ENCODE measurements around the gene MED13L.

DNA sequence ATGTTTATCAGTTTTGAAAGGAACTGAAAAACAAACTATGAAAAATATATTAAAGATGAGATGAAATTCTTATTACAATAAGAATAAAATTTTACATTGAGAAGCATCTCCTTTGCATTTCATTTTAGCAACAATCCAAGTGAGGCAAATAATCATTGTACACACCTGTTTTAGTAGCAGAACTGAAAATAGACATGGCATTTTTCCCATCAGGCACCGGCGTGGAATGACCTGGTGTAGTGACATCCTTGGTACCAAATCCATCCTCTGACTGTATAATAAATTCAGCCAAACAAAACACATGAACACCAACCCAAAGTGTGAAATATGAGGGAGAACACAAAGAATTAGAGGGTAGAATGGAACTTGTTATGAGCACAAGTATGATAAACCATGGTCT is 271.4 kb downstream of the MED13L start:
- TF ChIP-seq, protein P1, sequence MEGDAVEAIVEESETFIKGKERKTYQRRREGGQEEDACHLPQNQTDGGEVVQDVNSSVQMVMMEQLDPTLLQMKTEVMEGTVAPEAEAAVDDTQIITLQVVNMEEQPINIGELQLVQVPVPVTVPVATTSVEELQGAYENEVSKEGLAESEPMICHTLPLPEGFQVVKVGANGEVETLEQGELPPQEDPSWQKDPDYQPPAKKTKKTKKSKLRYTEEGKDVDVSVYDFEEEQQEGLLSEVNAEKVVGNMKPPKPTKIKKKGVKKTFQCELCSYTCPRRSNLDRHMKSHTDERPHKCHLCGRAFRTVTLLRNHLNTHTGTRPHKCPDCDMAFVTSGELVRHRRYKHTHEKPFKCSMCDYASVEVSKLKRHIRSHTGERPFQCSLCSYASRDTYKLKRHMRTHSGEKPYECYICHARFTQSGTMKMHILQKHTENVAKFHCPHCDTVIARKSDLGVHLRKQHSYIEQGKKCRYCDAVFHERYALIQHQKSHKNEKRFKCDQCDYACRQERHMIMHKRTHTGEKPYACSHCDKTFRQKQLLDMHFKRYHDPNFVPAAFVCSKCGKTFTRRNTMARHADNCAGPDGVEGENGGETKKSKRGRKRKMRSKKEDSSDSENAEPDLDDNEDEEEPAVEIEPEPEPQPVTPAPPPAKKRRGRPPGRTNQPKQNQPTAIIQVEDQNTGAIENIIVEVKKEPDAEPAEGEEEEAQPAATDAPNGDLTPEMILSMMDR (IDR thresholded peaks at IDR 0.05) = no peak
- no peak for TF ChIP-seq EZH2 (IDR thresholded peaks at IDR 0.05; ENCODE audit: borderline replicate concordance, insufficient read depth, low read depth, low read length, poor library complexity, severe bottlenecking)

Measured in B cell (primary cell).